ENCODE results near the gene HDAC4. TPM values are rescaled to one million over a fixed set of nuclear protein-coding genes. Genes with fewer than 3 reads are reported as not detected.

HDAC4 gene
- total RNA-seq, 1 experiment from 2014 or later, result 32.0 TPM

- peak; percentile 17 for DNase-seq
- Histone ChIP-seq H2BK5ac (ENCODE audit: insufficient read length, low read length) (no peak overlapping the region), H2BK20ac (ENCODE audit: low read depth, low read length, poor library complexity, severe bottlenecking) (no peak overlapping the region), H3K4ac (ENCODE audit: low read depth, low read length) (no peak overlapping the region), H2BK12ac (ENCODE audit: insufficient read length, low read depth, low read length) (no peak overlapping the region), H3K18ac (ENCODE audit: insufficient read length, low read depth, low read length) (no peak overlapping the region), H3K56ac (ENCODE audit: insufficient read length, low read depth, low read length) (no peak overlapping the region), H3K14ac (ENCODE audit: insufficient read depth, low read length) (no peak overlapping the region), H3K9me3 (ENCODE audit: control insufficient read depth, low read depth, low read length) (no peaks in the 10 kb centered on the region), H3K23ac (ENCODE audit: insufficient read length, low read depth, low read length) (no peak overlapping the region), H4K20me1 (ENCODE audit: control insufficient read depth, insufficient read depth, insufficient read length) (no peaks in the 10 kb centered on the region), H3T11ph (ENCODE audit: low read length) (no peak overlapping the region), H3K4me2 (ENCODE audit: insufficient read depth, insufficient read length, low read length) (no peak overlapping the region), H2BK15ac (ENCODE audit: low read depth, low read length) (no peak overlapping the region), H3K4me1 (ENCODE audit: insufficient read depth, low read length) (no peaks in the 10 kb centered on the region), H4K8ac (replicated peaks; ENCODE audit: insufficient read length, low read depth, low read length) (no peak overlapping the region), H2AK5ac (ENCODE audit: insufficient read length, low read length) (no peak overlapping the region), H3K27ac (ENCODE audit: insufficient read length, low read depth, low read length) (no peak overlapping the region), H3K23me2 (ENCODE audit: insufficient read length, low read depth, low read length, poor library complexity, severe bottlenecking) (no peaks in the 10 kb centered on the region), H3K9ac (ENCODE audit: extremely low read depth, insufficient read length, low read length) (no peak overlapping the region), H2BK120ac (ENCODE audit: low read depth, low read length, poor library complexity, severe bottlenecking) (no peak overlapping the region), H3K79me2 (ENCODE audit: insufficient read depth, low read length) (no peaks in the 10 kb centered on the region), H3K27me3 (ENCODE audit: insufficient read depth, low read length) (no peaks in the 10 kb centered on the region), H3K79me1 (ENCODE audit: insufficient read depth, low read depth, low read length, poor library complexity, severe bottlenecking) (no peaks in the 10 kb centered on the region), H4K91ac (ENCODE audit: insufficient read length, low read depth, low read length) (no peak overlapping the region), H4K5ac (ENCODE audit: insufficient read length, low read depth, low read length) (no peak overlapping the region), H2AFZ (ENCODE audit: low read length) (no peak overlapping the region)
- H3K9me3 Mint-ChIP-seq, result no peaks in the 10 kb centered on the region
- H3K4me1 Mint-ChIP-seq, result peaks cover 25 to 35% of the 10 kb centered on the region in 2 experiments
- no peak overlapping the region; a peak in 1 of 7 replicates for H3K27ac Mint-ChIP-seq
- no peak overlapping the region for H3K4me3 Mint-ChIP-seq
- TF ChIP-seq, protein P1, sequence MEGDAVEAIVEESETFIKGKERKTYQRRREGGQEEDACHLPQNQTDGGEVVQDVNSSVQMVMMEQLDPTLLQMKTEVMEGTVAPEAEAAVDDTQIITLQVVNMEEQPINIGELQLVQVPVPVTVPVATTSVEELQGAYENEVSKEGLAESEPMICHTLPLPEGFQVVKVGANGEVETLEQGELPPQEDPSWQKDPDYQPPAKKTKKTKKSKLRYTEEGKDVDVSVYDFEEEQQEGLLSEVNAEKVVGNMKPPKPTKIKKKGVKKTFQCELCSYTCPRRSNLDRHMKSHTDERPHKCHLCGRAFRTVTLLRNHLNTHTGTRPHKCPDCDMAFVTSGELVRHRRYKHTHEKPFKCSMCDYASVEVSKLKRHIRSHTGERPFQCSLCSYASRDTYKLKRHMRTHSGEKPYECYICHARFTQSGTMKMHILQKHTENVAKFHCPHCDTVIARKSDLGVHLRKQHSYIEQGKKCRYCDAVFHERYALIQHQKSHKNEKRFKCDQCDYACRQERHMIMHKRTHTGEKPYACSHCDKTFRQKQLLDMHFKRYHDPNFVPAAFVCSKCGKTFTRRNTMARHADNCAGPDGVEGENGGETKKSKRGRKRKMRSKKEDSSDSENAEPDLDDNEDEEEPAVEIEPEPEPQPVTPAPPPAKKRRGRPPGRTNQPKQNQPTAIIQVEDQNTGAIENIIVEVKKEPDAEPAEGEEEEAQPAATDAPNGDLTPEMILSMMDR (conservative IDR thresholded peaks at IDR 0.05), result no peak
- peaks cover 11 to 16% (median 12%) of the 10 kb centered on the region in 3 experiments; a peak in 5 of 7 replicates for H3K36me3 Mint-ChIP-seq (ENCODE audit: insufficient read depth in 1 of 3, low read depth in 3 of 3)
- WGBS (ENCODE audit: extremely low coverage, insufficient read length, low lambda C conversion rate), result no CpG with 5 or more reads among the region's 14 CpGs
- H3K27me3 Mint-ChIP-seq (ENCODE audit: low read depth), result no peaks in the 10 kb centered on the region
These were observed 78.3 kb downstream of the HDAC4 start for GRCh38 chr2:239322416-239323086.
